HG03039 (cell line): ENCODE data around the gene DNAH6.

ENCODE experiments used
- ATAC-seq: cut with Tn5 transposase; IDR thresholded peaks from one replicate; pipeline ENCODE4 v1.9.1; 2021; ENCODE audit warnings: mild to moderate bottlenecking, moderate library complexity; ENCODE audit not compliant: unreplicated experiment

DNAH6 gene

DNA sequence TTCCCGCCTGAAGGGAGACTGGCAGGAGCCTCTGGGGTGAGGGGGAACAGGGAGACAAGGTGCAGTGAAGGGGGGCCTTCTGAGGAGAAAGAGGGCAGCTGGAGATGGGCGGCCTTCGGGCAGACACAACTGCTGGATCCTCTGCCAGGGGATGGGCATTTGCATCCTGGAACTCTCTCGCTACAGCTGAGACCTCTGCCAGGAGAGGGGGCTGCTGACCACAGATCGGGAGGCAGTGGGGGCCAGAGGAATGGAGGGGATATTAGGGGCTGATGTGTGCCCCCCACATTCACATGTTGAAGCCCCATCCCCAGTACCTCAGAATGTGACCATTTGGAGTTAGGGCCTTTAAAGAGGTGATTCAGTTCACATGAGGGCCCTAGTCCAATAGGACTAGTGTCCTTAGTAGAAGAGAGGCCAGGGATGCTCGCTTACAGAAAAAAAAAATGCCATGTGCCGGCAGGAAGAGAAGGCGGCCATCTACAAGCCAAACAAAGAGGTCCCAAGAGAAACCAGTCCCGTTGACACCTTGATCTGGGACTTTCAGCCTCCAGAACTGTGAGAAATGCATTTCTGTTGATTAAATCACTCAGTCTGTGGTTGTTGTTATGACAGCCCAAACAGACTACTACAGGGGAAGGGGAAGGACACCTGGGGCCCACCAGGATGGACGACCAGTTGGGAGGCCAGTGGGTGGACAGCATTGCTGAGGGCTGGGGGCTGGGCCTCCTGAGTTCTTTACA lies 314.6 kb downstream of the DNAH6 start:
- no peak for ATAC-seq

DNA sequence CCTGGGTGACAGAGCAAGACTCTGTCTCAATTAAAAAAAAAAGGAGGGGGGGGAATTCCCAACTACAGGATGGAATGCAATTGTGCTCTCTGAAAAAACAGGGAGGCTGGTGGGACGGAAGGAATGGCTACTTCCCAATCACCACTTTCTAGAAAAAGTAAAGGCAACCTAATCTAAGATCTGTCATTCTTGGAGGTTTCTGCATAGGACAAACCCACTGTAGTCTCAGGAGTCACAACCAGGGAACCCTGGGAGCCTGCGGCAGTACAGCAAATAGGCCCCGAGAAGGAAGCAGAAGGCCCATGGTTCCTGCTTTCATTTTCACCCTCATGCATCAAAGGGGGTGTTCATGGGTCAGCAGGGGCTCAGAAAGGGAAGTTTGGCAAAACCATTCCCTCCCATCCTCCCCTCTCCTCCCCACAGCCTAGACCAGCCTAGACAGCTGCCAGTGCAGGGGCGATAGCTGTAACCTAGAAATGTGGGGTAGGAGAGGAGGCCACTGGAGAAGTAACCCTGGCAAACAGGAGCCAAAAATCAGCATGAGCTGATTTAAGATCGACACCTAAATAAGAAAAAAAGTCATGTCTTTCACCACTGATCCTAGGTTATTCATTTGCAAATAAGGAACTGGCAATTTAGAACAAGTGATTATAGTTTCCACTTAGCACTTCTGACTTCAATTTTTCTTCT lies 316.6 kb downstream of the DNAH6 start:
- ATAC-seq = no peak

DNA sequence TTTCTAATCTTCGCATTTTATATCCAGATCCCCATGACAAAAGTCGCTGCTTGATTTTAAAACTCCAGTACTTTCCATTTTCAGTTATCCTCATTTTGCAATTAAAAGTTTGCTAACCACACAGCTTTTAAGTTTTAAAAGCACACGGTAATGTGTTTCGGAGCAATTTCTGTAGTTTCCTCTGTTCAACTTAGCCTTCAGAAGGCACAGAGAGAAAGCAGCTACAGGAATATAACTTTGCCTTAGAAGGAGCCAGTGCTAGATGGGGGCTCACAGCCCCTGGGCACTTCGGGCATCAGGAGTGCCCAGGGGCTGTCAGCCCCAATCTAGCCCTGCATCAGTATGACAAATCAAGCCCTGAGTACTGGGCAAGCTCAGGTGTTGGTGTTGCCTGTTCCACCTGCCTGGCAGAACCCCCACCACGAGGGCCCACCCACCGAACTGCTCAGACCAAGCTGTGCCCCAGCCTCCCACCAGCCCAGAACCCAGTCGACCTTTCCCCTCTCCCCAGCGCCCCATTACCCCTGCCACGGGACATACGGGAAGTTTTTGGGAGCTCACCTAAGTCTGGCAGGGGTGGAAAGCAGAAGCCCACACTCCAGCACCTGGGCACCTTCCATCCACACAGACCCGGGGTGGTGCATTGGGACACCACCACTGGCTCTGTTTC lies 317.3 kb downstream of the DNAH6 start:
- ATAC-seq = no peak

DNA sequence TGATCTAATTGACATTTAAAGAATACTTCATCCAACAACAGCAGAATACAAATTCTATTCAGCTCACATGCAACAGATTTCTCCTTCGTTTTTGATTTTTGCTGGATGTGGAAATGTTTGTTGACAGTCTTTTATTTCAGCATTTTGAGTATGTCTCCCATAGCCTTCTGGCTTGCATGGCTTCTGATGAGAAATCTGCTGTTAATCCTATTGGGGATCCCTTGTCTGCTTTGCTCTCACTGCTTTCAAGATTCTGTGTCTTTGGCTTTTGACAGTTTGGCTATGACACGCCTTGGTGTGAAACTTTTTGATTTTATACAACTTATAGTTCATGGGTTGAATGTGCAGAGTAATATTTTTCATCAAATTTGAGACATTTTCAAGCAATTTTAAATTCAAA lies 319.9 kb downstream of the DNAH6 start:
- ATAC-seq = no peak

DNA sequence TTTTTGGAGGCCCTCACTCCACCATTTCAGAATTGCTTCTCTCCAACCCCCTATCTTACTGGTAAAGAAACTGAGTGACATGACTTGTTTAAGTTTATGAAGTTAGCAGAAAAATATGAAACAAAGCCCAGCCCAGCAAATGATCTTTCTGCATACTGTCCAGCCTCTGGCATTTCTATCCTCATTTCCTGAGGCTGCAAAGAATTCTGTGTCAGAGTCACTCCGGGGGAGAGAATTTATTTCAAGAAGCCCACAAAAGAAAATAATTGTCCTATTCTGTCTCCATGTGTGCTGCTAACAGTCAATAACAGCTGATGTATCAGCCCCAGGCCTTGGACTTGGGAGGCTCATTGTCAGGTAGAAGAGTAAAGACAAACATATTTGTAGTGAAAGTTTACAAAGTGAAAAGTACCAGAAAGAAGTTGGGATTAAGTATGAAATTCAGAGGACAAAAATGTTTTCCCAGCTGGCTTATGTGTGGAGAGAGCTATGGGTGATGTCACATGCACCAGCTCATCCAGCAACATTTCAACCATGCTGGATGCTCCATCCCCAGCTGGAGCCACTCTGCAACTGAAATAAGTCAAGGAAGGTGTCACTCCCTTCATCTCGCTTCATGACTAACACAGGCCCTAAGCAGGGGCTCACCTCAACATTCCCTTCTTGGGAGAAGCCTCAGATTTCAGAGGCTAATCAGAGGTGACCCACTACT lies 322.3 kb downstream of the DNAH6 start:
- ATAC-seq = no peak

DNA sequence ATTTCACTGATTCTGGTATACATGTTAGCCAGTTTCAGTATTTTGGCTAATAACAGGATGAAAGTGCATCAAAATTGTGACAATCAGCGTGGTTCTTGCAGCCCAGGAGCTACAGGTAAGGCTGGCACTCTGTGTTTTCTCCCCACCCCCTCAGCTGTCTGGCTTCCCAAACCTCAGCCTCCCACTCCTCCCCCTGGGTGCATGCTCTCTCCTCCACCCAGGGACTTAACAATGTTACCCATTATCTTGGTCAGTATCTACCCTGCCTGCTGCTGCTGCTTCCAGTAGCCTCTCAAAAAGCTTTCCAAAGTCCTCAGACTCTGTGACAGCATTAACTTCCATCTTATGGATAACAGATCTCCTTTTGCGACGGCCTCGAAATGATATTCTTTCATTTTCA lies 323.6 kb downstream of the DNAH6 start:
- ATAC-seq = no peak

DNA sequence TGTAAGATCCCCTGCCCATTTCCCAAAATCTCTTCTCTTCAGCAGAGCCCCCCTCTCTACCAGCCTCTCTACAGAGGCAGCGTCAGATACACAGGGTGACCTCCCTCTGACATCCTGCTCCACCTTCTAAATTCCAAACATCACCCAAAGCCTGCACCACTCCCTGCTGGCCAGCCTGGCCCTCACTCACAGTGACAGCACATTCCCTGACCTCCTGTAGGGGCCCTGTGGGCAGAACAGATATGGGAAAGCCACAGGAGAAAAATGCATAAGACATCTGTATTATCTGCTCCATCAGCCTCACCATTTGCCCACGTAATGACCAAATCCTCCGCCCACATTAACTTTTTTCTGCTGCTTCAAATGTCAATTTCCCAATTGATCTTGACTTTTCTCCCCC lies 324.0 kb downstream of the DNAH6 start:
- no peak for ATAC-seq

DNA sequence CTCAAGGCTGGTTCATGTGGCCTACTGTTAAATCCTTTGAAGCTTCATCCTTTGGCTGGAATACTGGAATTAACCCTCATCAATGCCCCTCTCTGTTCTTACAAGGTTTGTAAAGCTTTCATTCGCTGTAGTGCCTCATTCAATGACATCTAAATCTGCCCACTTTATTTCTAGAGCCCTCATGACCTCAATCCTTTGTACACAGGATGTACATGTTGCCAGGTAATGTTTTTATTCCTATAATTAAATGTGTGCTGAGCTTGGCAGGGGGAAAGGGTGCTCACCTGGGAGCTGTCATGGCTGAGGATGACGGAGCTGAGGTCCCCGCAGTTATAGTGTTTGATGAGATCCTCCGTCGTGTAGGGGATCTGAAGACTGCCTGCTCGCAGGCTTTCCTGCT lies 325.3 kb downstream of the DNAH6 start:
- no peak for ATAC-seq

DNA sequence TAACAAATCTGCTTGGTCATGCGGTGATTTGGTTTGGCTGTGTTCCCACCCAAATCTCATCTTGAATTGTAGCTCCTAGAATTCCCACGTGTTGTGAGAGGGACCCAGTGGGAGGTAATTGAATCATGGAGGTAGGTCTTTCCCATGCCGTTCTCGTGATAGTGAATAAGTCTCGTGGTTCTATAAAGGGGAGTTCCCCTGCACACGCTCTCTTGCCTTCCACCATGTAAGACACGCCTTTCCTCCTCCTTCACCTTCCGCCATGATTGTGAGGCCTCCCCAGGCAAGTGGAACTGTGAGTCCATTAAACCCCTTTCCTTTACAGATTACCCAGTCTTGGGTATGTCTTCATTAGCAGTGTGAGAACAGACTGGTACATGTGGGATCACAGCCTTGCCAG lies 327.8 kb downstream of the DNAH6 start:
- no peak for ATAC-seq

DNA sequence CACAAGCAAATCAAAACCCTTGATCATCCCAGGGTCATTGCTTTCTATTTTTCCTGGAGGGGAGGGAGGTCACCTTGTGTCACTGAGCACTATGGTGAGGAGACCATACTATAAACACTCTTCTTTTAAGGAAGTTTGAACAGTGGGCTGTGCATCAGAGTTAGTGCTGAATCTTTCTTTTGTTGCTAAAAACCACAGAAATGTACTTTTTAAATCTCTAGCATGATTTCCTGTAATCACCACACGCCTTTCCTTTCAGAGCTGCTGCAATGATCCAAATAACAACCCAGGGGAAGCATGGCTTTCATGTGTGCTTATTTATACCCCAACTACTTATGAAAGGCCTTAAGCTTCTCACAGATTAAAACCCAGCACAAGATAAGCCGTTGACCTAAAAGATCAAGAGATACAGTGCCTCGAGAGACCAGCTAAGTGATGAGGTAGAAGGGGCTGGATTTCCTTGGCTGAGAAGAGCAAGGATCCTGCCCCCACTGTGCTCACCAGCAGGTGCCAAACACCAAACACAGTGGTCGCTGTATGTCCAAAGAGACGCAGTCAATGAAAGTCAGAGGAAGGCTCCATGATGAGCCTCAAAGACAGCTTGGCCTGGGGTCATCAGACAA lies 329.9 kb downstream of the DNAH6 start:
- no peak for ATAC-seq

DNA sequence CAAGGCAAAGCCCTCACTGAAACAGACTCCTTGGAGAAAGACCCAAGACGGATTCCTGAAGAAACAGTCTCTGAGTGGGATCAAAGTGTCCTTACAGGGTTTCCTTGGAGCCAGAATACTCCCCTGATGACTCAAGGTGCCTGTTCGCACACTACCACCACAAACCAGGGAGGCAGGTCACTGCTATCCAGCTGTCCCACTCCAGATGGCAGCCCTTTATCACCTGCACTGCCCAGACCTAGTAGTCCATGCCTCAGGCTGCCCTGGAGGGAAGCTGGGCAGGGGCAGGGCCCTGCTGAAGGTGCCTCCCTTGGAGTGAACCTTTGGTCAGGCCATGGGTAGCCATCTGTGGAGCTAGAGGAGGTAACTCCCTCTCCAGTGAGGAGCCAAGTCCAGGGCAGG lies 330.4 kb downstream of the DNAH6 start:
- no peak for ATAC-seq

DNA sequence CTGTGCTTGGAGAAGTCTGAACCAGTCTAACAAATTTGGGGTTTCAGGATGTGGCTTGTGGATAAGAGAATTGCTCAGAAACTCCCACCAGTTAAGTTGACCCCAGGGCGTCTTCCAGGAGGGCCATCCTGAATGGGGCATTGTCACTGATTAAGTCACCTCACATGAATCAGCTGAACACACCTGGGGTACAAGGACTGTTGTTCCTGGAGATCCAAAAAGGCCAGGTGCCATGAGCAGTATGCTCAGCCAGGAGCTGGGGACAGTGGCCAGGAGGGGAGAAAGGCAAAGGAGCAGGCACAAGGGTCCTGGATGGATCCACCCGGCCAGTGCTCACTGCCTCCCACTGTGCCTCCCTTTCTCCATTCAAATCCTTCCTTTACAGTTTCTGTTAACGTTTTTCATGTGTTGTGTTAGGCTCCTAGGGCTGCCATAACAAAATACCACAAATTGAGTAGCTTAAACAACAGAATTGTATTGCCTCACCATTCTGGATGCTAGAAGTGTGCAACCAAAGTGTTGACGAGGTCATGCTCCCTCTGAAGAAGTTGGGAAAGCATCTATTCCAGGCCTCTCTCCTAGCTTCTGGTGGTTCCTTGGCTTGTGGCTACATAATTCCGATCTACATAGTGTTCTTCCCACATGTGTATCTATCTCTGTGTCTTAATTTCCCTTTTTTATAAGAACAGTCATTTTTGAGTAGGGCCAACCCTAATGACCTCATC lies 331.2 kb downstream of the DNAH6 start:
- ATAC-seq = no peak

DNA sequence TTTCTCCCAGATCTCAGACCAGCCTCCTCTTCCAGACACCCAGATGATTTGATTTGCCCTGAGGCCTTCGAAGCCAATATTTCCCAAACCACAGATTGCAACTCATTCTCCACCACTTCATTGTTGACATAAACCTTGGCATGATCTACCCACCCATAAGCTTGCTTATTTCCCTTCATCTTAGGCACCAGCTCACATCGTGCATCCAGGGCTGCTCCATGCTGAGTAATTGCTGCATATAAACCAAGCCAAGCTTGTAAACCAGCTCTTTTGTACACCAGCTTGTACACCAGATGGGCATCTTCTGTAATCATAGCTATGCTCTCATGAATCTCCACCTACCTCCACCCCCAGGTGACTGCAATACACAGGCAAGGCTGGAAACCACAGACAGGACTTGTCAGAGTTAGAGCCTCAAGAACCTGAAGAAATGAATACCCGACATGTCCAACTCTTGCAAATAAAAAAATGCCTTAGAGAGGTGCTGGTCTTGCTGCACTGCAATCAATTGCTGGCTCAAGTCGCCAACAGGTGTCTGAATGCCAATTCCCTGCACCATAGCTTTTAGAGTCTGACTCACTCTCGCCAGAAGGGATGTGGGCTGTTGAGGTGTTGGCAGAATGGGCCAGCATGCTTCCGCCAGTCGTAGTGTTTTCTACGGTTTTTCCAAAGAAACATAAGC lies 333.1 kb downstream of the DNAH6 start:
- ATAC-seq = no peak

DNA sequence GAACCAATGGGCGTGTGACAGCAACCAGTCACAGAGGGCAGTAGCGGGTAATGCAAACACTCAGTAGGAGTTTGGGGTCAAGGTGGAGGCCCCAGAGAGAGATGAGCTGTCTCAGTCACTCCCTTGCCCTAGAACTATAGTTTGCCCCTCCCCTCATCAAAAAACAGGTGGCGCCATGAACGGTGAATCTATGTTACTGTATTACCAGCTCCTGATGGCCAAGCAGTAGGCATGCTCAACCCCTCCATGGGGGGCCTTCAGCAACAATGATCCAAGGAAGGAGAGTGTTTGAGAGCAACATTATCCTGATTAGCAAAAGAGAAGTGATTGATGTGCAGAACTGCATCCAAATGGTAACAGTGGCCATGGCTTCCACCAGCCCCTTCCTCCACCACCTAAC lies 334.2 kb downstream of the DNAH6 start:
- ATAC-seq = no peak

DNA sequence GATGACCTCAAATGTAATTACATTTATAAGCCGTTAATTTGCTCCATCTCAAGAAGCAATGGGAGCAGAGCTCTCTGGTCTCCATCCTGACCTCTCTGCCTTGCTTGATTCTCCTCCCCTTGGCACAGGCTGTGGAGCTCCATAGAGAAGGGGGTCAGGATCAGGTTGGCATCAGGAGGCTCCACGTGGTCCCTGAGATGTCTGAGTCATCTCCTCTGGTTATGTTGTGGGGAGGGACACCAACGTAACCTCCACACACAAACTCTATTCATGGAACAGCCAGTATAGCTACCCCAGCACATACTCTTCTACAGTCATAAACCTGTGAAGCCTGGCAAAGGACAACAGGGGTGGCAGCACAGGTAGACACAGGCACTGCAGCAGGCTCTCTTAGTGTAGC lies 335.6 kb downstream of the DNAH6 start:
- ATAC-seq = no peak

DNA sequence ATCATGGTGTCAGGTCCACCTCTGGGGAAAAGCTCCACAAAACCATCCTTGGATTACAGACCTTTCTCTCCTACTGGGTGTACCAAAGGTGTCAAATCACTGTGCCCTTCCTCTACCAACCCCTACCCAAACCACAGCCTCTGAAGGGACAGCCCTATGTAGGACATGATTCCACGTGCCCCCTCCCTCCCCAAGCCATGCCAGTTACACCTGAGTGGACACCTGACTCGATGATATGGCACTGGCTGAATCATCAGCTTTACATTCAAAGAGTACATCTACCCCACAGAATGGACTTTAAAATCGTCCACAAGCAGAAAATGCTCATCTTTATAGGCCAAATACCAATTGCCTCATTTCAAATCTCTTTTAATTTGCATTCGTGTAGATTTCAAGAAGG lies 338.6 kb downstream of the DNAH6 start:
- no peak for ATAC-seq

DNA sequence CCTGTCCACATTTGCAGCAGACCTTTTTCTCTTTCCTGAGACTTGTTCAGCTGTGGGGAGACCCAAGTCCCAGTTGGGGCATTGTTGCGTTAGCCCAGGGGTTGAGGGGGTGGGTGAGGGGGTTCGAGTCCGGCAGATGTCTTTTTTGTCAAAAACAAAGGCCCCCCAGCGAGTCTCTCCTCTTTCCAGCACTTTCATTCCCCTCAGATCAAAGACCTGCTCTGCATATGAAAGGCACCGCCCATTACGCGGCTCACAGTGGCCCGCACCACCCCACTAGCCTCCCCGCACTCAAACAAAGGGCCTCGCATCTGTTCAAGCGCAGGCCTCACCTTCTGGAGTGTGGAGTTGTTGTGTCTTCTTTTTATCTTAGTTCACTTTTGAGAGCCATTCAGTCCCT lies 339.4 kb downstream of the DNAH6 start:
- no peak for ATAC-seq

DNA sequence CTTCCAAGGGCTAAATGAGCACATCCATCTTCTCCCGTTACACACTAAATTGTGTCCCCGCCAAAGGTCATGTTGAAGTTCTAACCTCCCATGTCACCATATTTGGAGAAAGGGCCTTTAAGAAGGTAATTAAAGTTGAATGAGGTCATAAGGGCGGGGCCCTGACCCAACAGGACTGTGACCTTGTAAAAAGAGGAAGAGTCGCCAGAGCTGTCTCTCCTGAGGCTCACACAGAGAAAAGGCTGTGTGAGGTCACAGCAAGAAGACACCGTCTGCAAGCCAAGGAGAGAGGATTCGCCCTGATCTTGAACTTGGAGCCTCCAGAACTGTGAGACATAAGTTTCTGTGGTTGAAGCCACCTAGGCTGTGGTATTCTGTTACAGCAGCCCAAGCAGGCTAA lies 340.5 kb downstream of the DNAH6 start:
- no peak for ATAC-seq

DNA sequence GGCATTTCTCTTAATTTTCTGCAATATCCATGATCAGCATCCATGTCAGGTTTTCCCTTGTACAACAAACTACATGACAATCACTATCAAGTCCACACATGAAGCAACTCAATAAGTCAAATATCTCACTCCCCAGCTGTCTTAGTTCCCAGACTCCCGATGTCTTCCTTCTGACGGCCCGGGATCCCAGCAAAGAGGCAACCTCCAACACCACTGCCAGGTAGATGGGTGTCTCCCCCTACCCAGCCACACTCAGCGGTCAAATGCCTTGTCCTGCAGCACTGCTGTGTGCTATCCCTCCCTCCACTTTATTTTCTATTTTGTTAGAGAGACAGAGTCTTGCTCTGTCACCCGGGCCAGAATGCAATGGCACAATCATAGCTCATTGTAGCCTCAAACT lies 341.3 kb downstream of the DNAH6 start:
- no peak for ATAC-seq

DNA sequence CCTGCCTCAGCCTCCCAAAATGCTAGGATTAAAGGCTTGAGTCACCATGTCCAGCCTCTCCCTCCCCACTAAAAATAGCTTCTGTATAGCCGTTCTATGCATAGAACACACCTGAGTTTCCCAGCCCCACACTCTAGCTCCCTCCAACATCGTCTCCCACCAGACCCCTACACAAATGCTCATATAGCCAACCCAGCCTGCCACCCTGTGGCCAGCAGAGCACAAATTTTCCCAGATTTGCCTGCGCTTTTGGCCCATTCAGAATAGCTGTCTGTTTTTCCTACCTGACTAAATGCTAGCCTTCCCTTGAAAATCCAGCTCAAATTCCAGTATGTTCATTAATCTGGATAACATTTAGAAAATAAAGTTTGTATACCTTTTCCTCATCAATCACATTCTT lies 341.8 kb downstream of the DNAH6 start:
- no peak for ATAC-seq
